K562 (cell line): ENCODE results near the gene PACSIN3. TPM values are rescaled to one million over a fixed set of nuclear protein-coding genes. Genes with fewer than 3 reads are reported as not detected.

Experiments
- MGA ChIP-seq: fragments of 450-650 bp; IDR thresholded peaks from 2 replicates; pipeline ENCODE4 v1.6.1; 2016; ENCODE audit warnings: mild to moderate bottlenecking, moderate library complexity
- polyA plus RNA-seq, 8 experiments: library from polyadenylated mRNA; depleted of rRNA in 4 of 8; stranded (reverse) in 5 of 8; unstranded in 3 of 8; fragments of >200 nt; fragmentation: Nextera tagmentation in 2 of 8; fragmentation: Illumina TruSeq in 1 of 8; extraction: Ambion mirVana in 2 of 8; extraction: Trizol in 1 of 8; gene quantifications; 2 replicates each; pipeline versions ENCODE4 v1.2.1 to v1.2.3, GENCODE V29; 2011 to 2014; ENCODE audit warnings: inconsistent platforms in 1 of 8, missing spikeins in 1 of 8
- total RNA-seq, 7 experiments: library from RNA; depleted of rRNA in 6 of 7; stranded (reverse); fragments of >200 nt in 6 of 7; fragmentation: Illumina TruSeq in 2 of 7; extraction: Trizol in 2 of 7; gene quantifications; 2 replicates each; pipeline versions ENCODE4 v1.2.1 to v1.2.3, GENCODE V29; 2011 to 2021; ENCODE audit warnings: low replicate concordance in 1 of 7

Gene PACSIN3
- total and polyA plus RNA-seq, 9 of the 15 experiments (the other 6 are each of a cell fraction or from before 2014, with no cell fraction given): 0.13 to 18.1 (median 7.1) TPM

GRCh38 chr11:47165253-47165840, 20.9 kb downstream of the PACSIN3 start (continued):
- no peak for TF ChIP-seq MGA
